Esophagus squamous epithelium (tissue), 5 donors: ENCODE data around the gene MAP6. TPM values are rescaled to one million over a fixed set of nuclear protein-coding genes. Genes with fewer than 3 reads are reported as not detected.
A peak's percentile ranks its signal among the peaks of the same experiment; 100 is the strongest.

Experiments
- DNase-seq: peaks from one replicate; lab custom pipeline; 2025; lab: John Stamatoyannopoulos, UW
- H3K27ac ChIP-seq, 4 donors: fragments of 200-600 bp; sonication (generic); one replicate each; pipeline ENCODE4 v1.5.1; 2016 to 2019; ENCODE audit warnings: mild to moderate bottlenecking in 1 of 4
- H3K27me3 ChIP-seq, 4 donors: fragments of 200-600 bp; sonication (generic); 1 replicate in 3 of 4; 2 replicates in 1 of 4; pipeline versions ENCODE4 v1.5.1 to v1.6.0; 2017 to 2021; ENCODE audit warnings: antibody characterized with exemption in 1 of 4
- H3K36me3 ChIP-seq, 3 donors: fragments of 200-600 bp; sonication (generic); one replicate each; pipeline ENCODE4 v1.5.1; 2016 to 2019
- H3K4me1 ChIP-seq, 3 donors: fragments of 200-600 bp; sonication (generic); one replicate each; pipeline ENCODE4 v1.5.1; 2017 to 2019
- H3K4me3 ChIP-seq, 4 donors: fragments of 200-600 bp; sonication (generic); 1 replicate in 3 of 4; 2 replicates in 1 of 4; pipeline ENCODE4 v1.5.1; 2016 to 2019; ENCODE audit warnings: mild to moderate bottlenecking in 2 of 4, moderate library complexity in 1 of 4
- H3K9me3 ChIP-seq, 3 donors: fragments of 200-600 bp; sonication (generic); one replicate each; pipeline ENCODE4 v1.5.1; 2016 to 2019
- POLR2A ChIP-seq, 4 donors: fragments of 450-650 bp; IDR thresholded peaks; one replicate each; pipeline ENCODE4 v1.6.1; 2017; ENCODE audit warnings: antibody characterized with exemption in 4 of 4, mild to moderate bottlenecking in 4 of 4, moderate library complexity in 3 of 4
- WGBS, 2 donors: methylation state at CpG; one replicate each; pipeline ENCODE4 v1.1.5; 2018; 5-methylcytosine and 5-hydroxymethylcytosine counted together
- intact Hi-C: fragments of 100-400 bp; cut with DNase I; formaldehyde crosslinking; loops from one replicate; pipeline ENCODE4 v1.15.0; 2022
- total RNA-seq, 4 donors: library from RNA; depleted of rRNA; stranded (reverse); fragments of >200 nt; gene quantifications; one replicate each; pipeline ENCODE4 v1.1.0, GENCODE V29; 2016
- TF ChIP-seq, protein P1 (sequence below), 6 experiments: fragments of 450-650 bp in 4 of 6; fragments of 200-600 bp in 2 of 6; sonication (generic) in 2 of 6; IDR thresholded peaks; one replicate each; pipeline ENCODE4 v1.5.1; 2016 to 2019; ENCODE audit warnings: antibody characterized with exemption in 6 of 6, mild to moderate bottlenecking in 4 of 6, moderate library complexity in 4 of 6
- donor health status: DM: yes; HTN: yes; CAD: no.

The MAP6 gene
- total RNA-seq, 4 donors from 2014 or later, result 0.18 to 3.6 (median 0.34) TPM

- no peak overlapping the region for H3K27ac ChIP-seq
- no peaks in the 10 kb centered on the region for H3K36me3 ChIP-seq
- intact Hi-C loops, result no loop called here
- DNase-seq, result no peak
- H3K9me3 ChIP-seq, result no peaks in the 10 kb centered on the region
- no peak for TF ChIP-seq POLR2A (IDR thresholded peaks at IDR 0.05)
- TF ChIP-seq, protein P1, sequence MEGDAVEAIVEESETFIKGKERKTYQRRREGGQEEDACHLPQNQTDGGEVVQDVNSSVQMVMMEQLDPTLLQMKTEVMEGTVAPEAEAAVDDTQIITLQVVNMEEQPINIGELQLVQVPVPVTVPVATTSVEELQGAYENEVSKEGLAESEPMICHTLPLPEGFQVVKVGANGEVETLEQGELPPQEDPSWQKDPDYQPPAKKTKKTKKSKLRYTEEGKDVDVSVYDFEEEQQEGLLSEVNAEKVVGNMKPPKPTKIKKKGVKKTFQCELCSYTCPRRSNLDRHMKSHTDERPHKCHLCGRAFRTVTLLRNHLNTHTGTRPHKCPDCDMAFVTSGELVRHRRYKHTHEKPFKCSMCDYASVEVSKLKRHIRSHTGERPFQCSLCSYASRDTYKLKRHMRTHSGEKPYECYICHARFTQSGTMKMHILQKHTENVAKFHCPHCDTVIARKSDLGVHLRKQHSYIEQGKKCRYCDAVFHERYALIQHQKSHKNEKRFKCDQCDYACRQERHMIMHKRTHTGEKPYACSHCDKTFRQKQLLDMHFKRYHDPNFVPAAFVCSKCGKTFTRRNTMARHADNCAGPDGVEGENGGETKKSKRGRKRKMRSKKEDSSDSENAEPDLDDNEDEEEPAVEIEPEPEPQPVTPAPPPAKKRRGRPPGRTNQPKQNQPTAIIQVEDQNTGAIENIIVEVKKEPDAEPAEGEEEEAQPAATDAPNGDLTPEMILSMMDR (IDR thresholded peaks at IDR 0.05), result no peak
- H3K4me1 ChIP-seq, result no peaks in the 10 kb centered on the region
- peaks cover 0 to 19% (median 0%) of the 10 kb centered on the region in 4 donors for H3K27me3 ChIP-seq
- WGBS, 2 donors, result 79 to 83% methylated on average over 2 of the region's 2 CpGs
- no peak overlapping the region for H3K4me3 ChIP-seq
These were observed 73.4 kb downstream of the MAP6 start for GRCh38 chr11:75595429-75595828.

DNA sequence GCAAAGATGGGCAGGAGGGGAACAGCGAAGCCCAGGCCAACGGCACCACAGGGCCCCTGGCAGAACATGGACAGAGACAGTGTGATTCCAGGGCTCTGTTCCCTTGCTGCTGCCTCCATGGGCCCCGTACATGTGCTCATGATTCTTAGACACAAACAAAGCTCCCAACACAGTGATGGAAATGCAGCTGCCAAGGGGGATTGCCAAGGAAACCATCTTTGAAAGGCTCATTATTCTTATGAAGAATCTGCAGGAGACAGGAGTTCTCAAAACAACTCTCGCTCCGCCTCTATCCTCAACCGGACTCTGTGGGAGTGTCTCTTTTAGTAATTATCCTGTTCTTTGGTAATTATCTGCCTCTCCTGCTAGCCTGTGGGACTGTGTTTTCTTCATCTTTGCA lies 74.6 kb downstream of the MAP6 start:
- Histone ChIP-seq H3K27ac (peak overlapping the region in 2 of 4 donors; percentile 12 to 25), H3K27me3 (peaks cover 0 to 16% (median 0%) of the 10 kb centered on the region in 4 donors), H3K4me3 (no peak overlapping the region), H3K9me3 (no peaks in the 10 kb centered on the region), H3K36me3 (no peaks in the 10 kb centered on the region), H3K4me1 (no peaks in the 10 kb centered on the region)
- 79 to 81% methylated on average over 6 of the region's 6 CpGs for WGBS, 2 donors
- TF ChIP-seq POLR2A (IDR thresholded peaks at IDR 0.05), result no peak
- TF ChIP-seq, protein P1 (IDR thresholded peaks at IDR 0.05), result no peak
- no peak for DNase-seq
- intact Hi-C loops, result no loop called here

- no peak overlapping the region for H3K4me3 ChIP-seq
- no peak for TF ChIP-seq POLR2A (IDR thresholded peaks at IDR 0.05)
- TF ChIP-seq, protein P1 (IDR thresholded peaks at IDR 0.05), result no peak
- H3K27ac ChIP-seq, result no peak overlapping the region
- intact Hi-C loops, result no loop called here
- no peaks in the 10 kb centered on the region for H3K9me3 ChIP-seq
- H3K36me3 ChIP-seq, result no peaks in the 10 kb centered on the region
- peaks cover 0 to 16% (median 0%) of the 10 kb centered on the region in 4 donors for H3K27me3 ChIP-seq
- DNase-seq, result no peak
- 33 to 45% methylated on average over 2 of the region's 2 CpGs for WGBS, 2 donors
- H3K4me1 ChIP-seq, result no peaks in the 10 kb centered on the region
These were observed 75.4 kb downstream of the MAP6 start for GRCh38 chr11:75593286-75593915.

DNA sequence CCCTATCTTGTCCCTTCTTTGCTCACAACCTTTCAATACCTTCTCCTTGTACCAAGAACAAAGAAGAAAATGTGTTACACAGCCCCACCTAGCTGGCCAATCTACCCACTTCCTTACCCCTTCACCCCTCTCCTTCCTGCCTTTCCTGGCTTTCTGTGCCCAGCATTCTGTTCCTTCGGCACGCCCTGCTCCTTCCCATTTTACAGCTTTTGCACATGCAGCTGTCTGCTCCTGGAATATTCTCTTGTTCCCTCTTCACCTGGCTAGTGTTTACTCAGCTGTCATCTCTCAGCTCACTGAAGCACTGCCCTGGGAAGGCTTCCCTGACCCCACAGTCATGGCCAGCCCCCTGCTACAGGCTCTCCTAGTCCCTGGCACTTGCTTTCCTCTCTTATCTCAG lies 76.1 kb downstream of the MAP6 start:
- TF ChIP-seq, protein P1 (IDR thresholded peaks at IDR 0.05), result no peak
- TF ChIP-seq POLR2A (IDR thresholded peaks at IDR 0.05), result no peak
- no peak overlapping the region for H3K4me3 ChIP-seq
- H3K27me3 ChIP-seq, result peaks cover 0 to 16% (median 0%) of the 10 kb centered on the region in 4 donors
- H3K9me3 ChIP-seq, result no peaks in the 10 kb centered on the region
- H3K4me1 ChIP-seq, result no peaks in the 10 kb centered on the region
- 52 to 53% methylated on average over 2 of the region's 2 CpGs for WGBS, 2 donors
- no peak for DNase-seq
- H3K36me3 ChIP-seq, result no peaks in the 10 kb centered on the region
- intact Hi-C loops, result no loop called here
- no peak overlapping the region for H3K27ac ChIP-seq

DNA sequence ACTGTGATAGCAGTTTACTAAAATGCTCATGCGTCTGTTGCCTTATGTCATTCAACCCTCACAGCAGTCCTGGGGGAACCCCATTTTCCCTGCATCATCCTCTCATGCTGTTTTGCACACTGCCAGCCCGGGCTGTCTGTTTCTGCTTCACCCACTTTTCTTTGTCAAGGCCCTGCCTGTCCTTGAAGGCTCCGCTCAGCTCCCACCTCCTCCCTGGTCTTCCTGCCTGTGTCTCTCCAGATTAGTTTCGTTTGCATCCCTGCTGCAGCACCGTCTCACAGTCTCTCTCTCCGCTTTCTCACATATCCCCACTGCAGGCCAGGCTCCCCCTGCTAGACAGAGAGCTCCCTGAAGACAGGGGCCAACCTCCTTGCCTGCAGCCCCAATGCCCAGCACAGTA lies 76.9 kb downstream of the MAP6 start:
- 82 to 89% methylated on average over 6 of the region's 6 CpGs for whole genome bisulfite sequencing, 2 donors
- Histone ChIP-seq H3K27me3 (peaks cover 0 to 16% (median 0%) of the 10 kb centered on the region in 4 donors), H3K4me3 (no peak overlapping the region), H3K4me1 (no peaks in the 10 kb centered on the region), H3K9me3 (no peaks in the 10 kb centered on the region), H3K36me3 (no peaks in the 10 kb centered on the region), H3K27ac (no peak overlapping the region)
- DNase-seq, result no peak
- intact Hi-C loops, result no loop called here
- TF ChIP-seq POLR2A (IDR thresholded peaks at IDR 0.05), result no peak
- TF ChIP-seq, protein P1 (IDR thresholded peaks at IDR 0.05), result no peak
